ENCODE results near the gene RPS21.

RPS21 gene

DNA sequence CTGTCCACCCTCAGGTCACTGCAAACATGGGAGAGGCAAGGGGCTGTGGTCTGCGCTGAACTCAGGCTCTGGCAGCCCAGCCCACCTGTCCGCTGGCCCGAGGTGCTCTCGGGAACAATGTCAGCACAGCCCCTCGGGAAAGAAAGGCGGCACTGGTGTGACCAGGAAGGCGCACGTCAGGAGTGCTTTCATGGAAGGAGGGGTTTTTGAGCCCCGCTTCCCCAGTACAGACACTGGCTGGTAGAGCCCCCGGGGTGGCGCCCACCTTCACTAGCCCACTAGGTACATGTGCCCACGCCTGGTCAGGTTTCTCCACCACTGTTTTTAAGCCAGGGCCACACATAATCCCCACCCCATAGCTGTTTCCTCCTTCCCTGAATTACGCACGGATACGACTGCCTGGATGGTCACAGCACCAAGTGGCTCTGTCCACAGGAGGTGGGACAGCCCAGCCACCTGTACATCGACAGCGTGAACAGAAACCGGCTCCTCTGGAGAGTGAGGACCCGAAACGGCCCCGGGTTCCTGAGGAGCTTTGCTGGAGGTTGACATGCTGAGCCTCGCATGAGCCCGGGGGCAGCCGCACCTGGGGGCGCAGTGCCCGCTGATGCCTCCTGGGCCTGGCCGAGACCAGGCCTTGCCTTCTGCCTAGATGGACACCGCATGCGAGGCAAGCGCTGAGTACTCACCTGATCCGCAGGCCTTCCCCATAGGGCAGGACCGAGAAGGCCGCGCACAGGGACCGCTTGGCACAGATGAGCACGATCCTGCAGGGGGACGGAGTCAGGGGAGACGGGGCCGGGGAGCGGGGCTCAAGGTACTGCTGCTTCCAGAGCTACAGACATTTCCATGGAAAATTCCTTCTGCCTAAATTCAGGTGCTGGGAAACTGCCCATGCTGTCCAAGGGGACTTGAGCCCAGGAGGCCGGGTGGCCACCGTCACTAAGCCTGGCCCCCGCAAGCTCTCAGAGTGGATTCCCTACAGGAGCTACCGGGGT is 7.6 kb downstream of the RPS21 start:
- H3K4me3 ChIP-seq, result no peak overlapping the region
- TF ChIP-seq, protein P1, sequence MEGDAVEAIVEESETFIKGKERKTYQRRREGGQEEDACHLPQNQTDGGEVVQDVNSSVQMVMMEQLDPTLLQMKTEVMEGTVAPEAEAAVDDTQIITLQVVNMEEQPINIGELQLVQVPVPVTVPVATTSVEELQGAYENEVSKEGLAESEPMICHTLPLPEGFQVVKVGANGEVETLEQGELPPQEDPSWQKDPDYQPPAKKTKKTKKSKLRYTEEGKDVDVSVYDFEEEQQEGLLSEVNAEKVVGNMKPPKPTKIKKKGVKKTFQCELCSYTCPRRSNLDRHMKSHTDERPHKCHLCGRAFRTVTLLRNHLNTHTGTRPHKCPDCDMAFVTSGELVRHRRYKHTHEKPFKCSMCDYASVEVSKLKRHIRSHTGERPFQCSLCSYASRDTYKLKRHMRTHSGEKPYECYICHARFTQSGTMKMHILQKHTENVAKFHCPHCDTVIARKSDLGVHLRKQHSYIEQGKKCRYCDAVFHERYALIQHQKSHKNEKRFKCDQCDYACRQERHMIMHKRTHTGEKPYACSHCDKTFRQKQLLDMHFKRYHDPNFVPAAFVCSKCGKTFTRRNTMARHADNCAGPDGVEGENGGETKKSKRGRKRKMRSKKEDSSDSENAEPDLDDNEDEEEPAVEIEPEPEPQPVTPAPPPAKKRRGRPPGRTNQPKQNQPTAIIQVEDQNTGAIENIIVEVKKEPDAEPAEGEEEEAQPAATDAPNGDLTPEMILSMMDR (IDR thresholded peaks at IDR 0.05), result no peak
- no peak overlapping the region for H3K27ac ChIP-seq
- no peak for DNase-seq (ENCODE audit: low spot score)

DNA sequence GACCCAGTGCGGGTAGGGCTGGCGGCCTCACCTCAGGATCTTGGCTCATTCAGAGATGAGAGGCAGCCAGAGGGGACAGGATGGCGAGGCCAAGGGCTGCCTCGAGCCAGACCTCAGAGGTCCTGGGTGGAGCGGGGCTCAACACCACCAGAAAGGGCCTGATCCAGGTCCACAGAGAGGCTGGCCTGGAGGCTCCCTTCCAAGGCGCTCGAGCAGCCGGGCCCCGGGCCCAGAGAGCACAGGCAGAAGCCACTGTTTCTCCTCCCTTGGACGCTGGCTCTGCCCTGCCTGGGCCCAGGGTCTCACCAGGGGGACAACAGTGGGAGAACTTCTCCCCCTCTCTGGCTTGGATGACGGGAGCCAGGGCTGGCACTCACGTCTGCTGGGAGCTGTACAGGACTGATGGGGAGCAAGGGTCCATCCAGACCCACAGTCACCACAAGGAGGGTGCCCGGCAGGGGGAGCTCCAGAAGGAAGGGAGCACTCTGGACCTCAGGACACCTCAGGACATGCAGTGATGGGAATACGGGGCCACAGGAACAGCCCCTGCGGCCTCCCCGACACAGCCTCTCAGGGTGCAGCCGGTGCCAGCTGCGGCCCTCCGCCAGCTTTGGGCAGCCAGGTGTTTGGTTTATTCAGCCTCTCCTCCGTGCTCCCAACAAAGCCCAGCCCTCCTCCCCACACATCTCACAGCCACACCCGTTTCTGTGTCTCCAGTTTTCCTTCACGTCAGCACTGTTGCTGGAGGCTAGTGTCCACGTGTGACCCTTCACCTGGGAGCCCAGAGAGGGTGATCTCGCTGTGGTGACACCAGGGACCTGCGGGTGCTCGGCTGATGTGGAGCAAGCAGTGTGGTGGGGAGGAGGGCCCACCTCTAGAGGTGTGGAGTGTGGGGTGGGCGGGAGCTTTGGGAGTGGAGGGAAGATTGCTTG is 8.7 kb downstream of the RPS21 start:
- Histone ChIP-seq H3K4me3 (no peak overlapping the region), H3K27ac (no peak overlapping the region)
- TF ChIP-seq, protein P1 (IDR thresholded peaks at IDR 0.05), result no peak
- DNase-seq (ENCODE audit: low spot score), result no peak

DNA sequence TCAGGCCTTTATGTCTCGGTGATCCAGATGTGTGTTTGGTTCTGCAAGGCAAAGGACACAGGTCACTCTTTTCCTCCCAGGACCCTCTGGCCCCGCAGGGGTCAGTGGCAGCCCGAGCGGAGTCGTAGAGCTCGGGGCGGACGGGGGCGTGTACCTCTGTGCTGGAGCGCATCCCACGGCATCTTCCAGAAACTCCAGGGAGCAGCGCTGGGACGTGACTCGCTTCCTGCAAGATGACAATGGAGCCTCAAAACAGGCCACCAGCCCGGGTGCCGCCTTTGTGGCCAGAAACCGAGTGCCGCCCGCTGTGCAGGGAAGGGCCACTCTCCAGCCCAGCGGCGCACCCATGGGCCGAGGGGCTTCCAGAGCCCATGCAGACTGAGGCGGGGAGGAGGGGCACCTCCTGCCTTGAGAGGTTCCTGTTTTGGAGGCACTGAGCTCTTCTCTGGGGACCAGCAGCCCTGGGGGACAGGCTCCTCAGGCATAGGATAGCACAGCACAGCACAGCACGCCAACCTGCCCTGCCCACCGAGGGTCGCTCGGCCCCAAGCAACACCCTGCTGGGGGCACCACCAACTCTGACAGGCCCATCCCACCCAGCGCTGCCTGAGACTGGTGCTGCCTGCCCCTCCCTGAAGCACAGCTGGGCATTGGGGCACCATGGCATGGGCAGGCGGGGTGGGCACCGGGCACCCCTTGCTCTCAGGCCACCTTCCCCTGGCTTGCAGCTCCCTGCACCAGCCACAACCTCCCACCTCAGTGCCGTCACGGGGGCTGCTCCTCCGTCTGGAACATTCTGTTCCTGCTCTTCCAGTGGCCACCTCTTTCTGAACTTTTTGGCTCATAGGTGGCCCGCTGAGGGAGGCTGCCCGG is 9.7 kb downstream of the RPS21 start:
- TF ChIP-seq, protein P1 (IDR thresholded peaks at IDR 0.05), result no peak
- H3K27ac ChIP-seq, result no peak overlapping the region
- no peak for DNase-seq (ENCODE audit: low spot score)
- no peak overlapping the region for H3K4me3 ChIP-seq

DNA sequence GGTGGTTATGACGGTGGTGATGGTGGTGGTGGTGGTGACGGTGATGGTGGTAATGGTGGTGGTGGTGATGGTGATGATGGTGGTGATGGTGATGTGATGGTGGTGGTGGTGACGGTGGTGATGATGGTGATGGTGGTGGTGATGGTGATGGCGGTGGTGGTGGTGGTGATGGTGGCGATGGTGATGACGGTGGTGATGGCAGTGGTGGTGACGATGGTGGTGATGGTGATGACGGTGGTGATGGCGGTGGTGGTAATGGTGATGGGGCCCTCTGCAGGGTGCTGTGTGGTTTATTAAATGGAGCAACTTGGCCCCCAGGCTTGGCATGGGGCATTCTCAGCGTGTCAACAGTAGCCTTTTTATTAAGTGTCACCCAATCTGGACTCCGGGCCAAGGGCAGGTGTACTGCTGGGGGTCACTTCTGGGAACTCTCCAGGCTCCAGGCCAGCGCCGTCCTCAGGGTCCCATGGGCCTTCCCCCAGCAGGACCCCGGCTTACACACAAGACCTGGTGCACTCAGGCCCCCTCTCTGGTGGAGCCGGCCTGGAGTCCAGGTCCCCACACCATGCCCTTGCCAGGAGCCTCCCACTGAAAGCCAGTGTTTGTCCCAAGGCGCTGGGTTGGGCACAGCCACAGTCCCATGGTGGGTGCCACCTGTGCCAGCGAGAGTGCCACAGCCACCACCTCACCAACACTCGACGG is 11.4 kb downstream of the RPS21 start:
- TF ChIP-seq, protein P1 (IDR thresholded peaks at IDR 0.05), result no peak
- DNase-seq (ENCODE audit: low spot score), result no peak
- Histone ChIP-seq H3K4me3 (no peak overlapping the region), H3K27ac (no peak overlapping the region)

DNA sequence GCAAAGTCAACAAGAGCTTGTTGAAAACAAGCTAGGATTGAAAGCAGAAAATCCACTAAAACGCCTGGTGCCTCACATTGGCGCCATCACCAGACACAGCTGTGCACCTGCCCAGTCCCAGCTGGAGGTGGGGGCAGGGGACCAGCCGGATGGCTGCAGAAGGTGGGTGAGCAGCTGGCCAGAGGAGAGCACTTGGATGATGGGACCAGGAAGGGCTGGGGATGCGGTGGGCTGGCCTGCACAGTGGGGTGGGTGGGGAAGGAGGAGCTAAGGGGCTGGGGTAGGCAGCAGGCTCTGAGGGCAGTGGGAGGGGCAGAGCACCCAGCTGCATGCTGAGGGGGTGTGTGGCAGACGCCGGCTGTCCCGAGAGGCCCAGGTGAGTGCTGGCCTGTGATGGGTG is 13.1 kb downstream of the RPS21 start:
- Histone ChIP-seq H3K4me3 (no peak overlapping the region), H3K27ac (no peak overlapping the region)
- TF ChIP-seq, protein P1 (IDR thresholded peaks at IDR 0.05), result no peak
- DNase-seq (ENCODE audit: low spot score), result no peak

DNA sequence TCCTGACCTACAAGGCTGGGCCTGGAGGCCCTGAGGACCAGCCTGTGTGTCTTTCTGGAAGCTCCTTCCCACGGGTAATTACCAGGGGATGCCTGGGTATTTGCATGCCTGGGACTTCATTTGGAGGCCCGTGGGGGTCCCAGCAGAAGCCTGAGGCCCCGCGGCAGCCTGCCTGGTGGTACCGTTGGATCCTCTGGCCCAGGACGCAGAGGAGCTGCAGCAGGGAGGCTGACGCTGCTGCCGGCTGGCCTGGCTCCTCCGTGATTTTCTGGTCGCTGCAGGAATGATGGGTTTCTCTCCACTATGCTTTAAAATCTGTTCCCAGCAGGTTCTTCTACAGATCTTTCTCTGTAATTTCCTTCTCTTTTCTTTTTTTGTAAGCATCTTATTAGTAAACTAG is 13.6 kb downstream of the RPS21 start:
- Histone ChIP-seq H3K27ac (no peak overlapping the region), H3K4me3 (no peak overlapping the region)
- TF ChIP-seq, protein P1 (IDR thresholded peaks at IDR 0.05), result no peak
- no peak for DNase-seq (ENCODE audit: low spot score)

All from coronary artery (tissue), 2 donors.